ENCODE measurements around the gene MAML3.
A peak's percentile ranks its signal among the peaks of the same experiment; 100 is the strongest.

The MAML3 gene

DNA sequence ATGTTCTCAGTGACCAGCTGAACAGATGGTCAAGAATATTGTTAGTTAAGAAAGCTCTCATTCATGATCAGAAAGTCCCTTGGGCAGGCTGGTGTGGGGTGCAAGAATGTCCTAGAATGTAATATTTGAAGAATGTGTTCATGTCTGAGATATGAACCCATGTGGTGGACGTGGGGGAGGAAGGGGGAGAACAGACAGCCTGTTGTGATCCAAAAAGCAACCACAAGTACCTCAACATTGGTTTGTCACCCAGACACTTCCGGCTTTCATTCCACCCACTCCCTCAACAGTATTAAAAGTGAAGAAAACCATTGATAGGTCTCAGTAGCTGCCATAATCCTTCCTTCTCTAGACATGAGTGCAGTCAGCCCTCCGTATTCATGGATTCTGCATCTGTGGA, 82.2 kb downstream of the MAML3 start:
- DNase-seq (ENCODE audit: low read depth in 2 of 2), result peak; percentile 21 to 55

- DNase-seq (ENCODE audit: low read depth in 2 of 2), result no peak
Measured at GRCh38 chr4:140070973-140071372, 83.0 kb downstream of the MAML3 start.

- DNase-seq (ENCODE audit: low read depth in 2 of 2), result no peak
Measured at GRCh38 chr4:140070366-140070765, 83.6 kb downstream of the MAML3 start.

GRCh38 chr4:140069066-140069465, 84.9 kb downstream of the MAML3 start:
- DNase-seq (ENCODE audit: low read depth in 2 of 2), result no peak

- no peak for DNase-seq (ENCODE audit: low read depth in 2 of 2)
Measured at GRCh38 chr4:140068271-140068670, 85.7 kb downstream of the MAML3 start.

DNA sequence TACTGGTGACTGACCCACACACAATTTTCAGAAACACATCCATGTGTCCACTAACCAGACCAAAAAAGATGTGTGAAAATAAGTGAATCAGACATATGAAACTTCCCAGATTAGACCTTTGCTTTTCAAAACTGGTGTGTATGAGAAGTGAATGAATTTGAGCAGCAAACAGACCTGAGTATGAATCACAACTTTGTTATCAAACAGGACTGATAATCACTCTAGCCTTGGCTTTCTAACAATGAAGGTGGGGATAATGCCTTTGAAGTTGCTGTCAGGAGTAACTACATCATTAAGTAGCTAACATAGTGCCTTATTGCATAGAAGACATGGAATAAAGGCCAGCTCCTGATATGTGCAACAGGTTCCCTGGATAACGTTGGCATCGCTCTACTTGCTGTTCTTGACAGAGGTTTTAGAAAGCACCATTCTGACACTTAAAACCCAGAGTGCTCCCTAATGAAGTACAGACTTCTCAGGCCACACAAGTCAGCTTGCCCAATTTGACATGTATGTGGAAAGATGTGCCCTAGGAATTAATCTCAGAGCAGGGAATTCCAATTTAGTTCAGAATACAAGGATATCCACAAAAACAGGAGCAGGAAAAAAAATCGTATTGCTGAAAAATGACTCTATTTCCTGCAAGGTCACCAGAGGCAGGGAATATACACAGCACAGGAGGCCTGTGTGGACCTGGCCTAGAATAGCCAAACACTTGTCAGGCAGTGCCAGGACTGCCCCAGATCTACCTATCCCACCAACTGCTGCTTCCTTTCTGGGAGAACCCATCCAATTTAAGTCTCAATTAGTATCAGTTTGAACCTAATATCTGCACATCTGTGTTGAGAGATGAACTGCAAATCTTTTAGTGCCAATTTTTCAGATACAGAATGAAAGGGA, 87.7 kb downstream of the MAML3 start:
- no peak for DNase-seq (ENCODE audit: low read depth in 2 of 2)

- DNase-seq (ENCODE audit: low read depth in 2 of 2), result no peak
Measured at GRCh38 chr4:140065393-140065792, 88.6 kb downstream of the MAML3 start.

DNA sequence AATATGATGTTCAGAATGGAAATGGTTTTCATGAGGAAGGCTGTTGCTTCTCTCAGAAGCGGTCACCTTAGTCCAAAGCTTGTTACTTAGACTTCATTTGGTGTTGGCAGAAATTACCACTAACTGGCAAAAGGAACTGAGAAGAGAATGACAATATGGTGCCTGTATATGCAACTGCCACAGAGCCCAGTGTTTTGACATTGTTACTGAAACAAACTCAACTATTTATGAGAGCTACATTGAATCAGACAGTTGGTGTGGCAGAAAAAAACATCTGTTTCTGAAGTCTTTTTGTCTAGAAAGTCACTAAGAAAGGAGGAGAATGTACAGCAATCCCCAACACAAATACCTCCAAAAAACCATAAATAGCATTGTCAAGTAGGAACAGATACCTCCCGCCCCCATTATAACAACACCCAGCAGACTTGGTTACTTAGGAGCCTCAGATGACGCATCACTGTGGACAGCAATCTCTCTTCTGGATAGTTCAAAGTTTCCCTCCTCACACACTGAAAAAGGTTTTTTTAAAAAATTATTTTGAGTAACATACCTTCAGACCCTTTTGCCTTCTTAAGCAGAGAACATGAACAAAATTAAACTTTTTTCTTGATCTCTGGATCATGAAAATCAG, 92.2 kb downstream of the MAML3 start:
- DNase-seq (ENCODE audit: low read depth in 2 of 2), result no peak

DNA sequence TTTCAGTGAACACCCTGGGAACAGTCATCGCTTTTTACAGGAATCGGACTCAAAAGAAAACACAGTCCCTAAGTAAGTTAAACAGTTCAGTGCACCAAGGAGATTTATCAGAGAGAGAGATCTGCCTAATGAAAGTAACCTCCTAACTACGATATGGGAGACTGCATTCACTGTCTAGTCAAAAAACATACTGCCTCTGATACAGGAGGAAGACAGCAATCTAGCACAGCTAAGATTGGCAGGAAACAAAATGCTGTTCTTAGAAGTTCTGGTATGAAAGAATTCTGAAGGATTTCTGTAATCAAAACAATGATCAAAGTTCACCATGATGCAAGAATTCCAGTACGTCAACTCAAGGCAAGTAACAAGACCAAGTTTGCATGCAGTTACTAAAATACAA, 92.8 kb downstream of the MAML3 start:
- no peak for DNase-seq (ENCODE audit: low read depth in 2 of 2)

- no peak for DNase-seq (ENCODE audit: low read depth in 2 of 2)
Measured at GRCh38 chr4:140059159-140059558, 94.8 kb downstream of the MAML3 start.

GRCh38 chr4:140057701-140058100, 96.3 kb downstream of the MAML3 start:
- no peak for DNase-seq (ENCODE audit: low read depth in 2 of 2)

DNA sequence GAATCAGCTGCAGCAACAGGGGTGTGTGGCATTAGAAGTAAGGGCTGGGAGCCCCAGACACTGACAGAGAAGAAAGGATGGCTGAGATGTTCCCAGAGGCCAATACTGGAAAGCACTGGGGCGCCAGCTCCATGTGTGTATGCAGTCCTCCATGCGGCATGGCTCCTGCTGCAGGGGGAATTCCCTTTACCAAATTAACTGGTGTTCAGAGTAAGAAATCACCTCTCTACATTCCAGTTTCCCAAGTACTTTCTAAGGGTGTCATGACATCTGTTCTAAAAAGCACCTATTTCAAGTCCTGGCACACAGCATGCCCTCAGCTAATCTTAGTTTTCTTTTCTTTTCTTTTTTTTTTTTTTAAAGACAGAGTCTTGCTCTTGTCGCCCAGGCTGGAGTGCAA, 98.0 kb downstream of the MAML3 start:
- DNase-seq (ENCODE audit: low read depth in 2 of 2), result no peak

DNA sequence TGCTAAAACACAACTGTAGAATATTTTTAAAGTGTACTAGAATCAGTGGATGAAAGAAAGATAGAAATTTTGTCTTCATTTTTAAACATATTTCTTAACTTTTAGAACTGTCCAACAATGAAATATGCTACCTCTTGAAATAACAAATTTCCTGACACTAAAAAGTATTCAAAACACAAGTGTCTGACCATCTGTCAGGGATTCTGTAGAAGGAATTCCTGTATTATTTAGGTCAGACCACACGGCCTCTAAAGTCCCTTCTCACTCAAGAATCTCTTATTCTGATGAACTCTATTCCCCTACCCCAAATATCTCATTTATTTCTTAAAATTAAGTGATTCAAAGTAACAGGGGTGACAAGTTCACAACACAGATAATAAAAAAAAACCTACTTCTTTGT, 99.1 kb downstream of the MAML3 start:
- no peak for DNase-seq (ENCODE audit: low read depth in 2 of 2)

DNA sequence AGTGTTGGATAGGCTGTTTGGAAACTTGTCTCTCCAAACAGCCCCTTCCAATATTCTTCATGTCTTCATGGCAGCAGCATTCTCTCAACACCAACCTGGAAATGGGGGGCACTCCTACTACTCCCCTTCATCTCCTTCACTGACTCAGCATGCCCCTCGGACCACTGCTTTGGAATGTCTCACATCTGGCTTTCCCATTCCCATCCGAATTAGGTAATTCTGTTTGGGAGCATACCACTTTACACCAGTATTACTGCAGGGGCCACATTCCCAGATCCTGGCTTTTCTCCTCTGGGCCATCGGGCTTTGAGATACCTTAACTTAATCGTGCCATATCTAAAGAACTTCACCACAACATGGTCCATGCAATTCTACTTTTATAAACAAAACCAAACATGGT, 100.8 kb downstream of the MAML3 start:
- no peak for DNase-seq (ENCODE audit: low read depth in 2 of 2)

- no peak for DNase-seq (ENCODE audit: low read depth in 2 of 2)
Measured at GRCh38 chr4:140052050-140052449, 101.9 kb downstream of the MAML3 start.

DNA sequence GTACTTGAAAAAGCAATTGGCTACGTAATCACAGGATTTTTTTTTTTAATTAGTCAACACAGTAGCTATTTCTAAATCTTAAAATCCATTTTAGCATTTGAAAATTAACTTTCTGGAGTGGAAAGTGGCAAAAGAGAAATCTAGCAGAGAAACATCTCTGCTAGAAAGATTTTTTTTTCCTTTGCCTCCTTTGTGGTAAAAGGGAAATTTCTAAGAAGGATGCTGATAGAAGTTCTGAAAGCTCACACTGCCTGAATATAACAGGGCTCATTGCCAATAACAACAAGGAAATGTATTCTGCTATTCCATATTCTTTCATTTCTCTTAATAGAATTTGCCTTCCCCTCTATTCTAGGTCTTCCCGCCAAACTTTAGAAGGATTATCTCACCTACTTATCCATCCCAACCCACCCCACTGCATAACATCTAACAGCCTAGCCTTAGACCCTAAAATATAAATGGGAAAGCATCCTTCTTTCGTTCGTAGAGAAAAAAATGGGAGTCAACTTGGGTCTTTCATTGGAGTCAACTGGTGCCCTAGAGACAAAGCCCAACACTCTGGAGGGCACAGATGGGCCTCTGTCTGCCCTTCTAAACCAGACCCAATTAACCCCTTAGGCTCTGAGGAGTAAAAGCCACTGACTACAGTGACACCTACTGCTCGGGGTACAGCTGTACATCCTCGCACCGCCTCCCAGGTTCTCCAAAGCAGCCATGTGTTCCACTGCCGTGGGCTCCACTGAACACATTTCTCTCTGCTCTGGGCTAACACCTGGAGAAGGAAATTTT, 103.9 kb downstream of the MAML3 start:
- no peak for DNase-seq (ENCODE audit: low read depth in 2 of 2)

DNA sequence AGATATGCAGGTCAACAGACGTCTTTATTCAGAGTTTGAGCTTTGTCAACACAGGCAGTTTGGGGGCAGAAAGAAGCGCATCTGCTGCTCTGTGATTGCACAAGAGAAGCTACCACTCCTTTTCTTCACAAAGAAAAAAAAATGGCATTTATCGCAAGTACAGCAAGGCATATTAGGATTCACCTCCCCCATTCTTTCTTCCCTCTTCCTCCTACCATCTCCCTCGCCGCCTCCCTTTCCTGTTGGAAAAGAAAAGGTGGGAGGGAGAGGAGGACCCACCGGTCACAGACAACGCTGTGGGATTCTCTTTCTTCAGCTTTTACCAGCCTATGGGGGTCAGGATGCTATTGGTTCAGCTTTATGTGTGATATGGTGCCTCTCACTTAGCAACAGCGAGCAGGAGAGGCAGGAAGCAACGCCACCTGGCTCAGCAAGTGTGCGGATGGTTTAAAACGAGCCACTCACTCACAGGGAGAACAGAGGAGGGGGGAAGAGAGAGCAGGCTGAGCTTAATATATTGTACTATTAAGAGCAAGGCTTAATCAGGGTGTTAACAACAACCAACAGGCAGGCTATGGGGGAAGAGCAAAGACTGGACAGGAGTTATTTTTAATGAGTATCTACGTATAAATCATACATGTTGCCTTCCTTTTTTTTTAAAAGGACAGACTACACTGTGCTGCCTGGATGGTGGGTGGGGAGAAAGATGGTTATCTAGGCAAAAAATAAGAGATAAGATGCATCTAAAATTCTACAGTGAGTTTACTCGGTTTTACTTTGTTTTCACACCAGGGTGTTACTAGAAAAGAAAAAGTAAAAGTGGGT, 104.7 kb downstream of the MAML3 start:
- peak in 1 of 2 donors; percentile 18 for DNase-seq (ENCODE audit: low read depth in 2 of 2)

DNA sequence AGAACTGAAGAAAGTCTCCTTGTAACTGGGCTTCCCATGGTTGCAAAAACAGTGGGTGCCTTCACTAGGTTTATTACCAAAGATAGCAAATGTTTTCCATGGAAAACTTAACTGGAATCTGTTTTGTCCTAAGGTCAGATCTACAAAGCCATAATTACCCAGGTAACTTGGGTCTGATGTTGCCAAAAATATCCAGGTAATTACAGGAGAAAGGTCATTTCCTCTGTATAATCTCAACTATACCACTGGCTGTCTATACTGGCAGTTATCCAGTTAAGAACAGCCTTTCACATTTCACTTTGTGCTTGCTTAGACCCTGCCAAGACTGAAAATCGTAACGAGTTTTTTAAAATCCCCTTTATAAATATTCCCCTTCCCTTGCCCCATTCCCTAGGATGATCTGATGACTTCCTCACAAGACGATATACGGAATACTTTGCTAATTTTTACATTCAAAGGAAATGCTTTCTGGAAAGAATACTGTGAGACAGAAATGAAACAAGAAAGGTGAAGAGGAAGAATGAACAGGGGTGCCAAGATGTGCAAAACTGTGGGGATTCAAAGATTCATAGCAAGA, 105.5 kb downstream of the MAML3 start:
- no peak for DNase-seq (ENCODE audit: low read depth in 2 of 2)

DNA sequence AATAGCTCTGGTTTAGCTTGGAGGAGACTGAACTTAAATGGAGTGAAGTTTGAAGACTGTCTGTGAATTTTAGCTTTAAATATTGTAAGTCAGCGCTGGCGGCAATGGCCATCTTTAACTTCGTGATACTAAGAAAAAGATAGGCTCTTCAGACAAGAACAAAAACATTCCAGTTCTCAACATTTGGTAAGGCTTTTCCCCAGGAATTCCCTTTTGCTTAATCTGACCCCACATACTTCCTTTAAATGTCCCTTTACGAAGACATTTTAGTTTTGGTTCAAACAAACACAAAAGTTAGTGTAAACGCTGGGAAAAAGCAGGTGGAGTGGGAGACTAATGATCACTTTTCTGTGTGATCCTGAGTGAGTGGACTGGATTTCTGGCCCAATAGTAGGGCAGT, 106.2 kb downstream of the MAML3 start:
- DNase-seq (ENCODE audit: low read depth in 2 of 2), result no peak

- DNase-seq (ENCODE audit: low read depth in 2 of 2), result no peak
Measured at GRCh38 chr4:140047017-140047640, 106.9 kb downstream of the MAML3 start.

- no peak for DNase-seq (ENCODE audit: low read depth in 2 of 2)
Measured at GRCh38 chr4:140046543-140046942, 107.4 kb downstream of the MAML3 start.
